ENCODE measurements around the gene STRADB.
"Not testable (repeated sequence)": the region's sequence is repeated elsewhere in the genome, so short reads cannot be mapped to it uniquely, and the experiment has no call there.

The STRADB gene

GRCh38 chr2:201432038-201432620, 19.4 kb upstream of the STRADB start:
- DNase-seq, result no peak

GRCh38 chr2:201432621-201433393, 18.7 kb upstream of the STRADB start:
- no peak for DNase-seq

- DNase-seq, result no peak
Observed at GRCh38 chr2:201433394-201433995, 18.0 kb upstream of the STRADB start.

- DNase-seq, result no peak
Observed at GRCh38 chr2:201436141-201436540, 15.4 kb upstream of the STRADB start.

GRCh38 chr2:201439336-201439922, 12.1 kb upstream of the STRADB start:
- not testable (repeated sequence) for DNase-seq

GRCh38 chr2:201440182-201440581, 11.4 kb upstream of the STRADB start:
- no peak for DNase-seq

GRCh38 chr2:201441409-201441808, 10.1 kb upstream of the STRADB start:
- DNase-seq, result no peak

- DNase-seq, result no peak
Observed at GRCh38 chr2:201444746-201445465, 6.6 kb upstream of the STRADB start.

GRCh38 chr2:201447086-201447485, 4.5 kb upstream of the STRADB start:
- DNase-seq, result no peak

- no peak for DNase-seq
Observed at GRCh38 chr2:201448061-201448460, 3.5 kb upstream of the STRADB start.

GRCh38 chr2:201448701-201449100, 2.8 kb upstream of the STRADB start:
- DNase-seq, result no peak

- no peak for DNase-seq
Observed at GRCh38 chr2:201450954-201451291, 617 bp upstream of the STRADB start.

GRCh38 chr2:201452058-201452921, 750 bp downstream of the STRADB start:
- DNase-seq, result no peak

- no peak for DNase-seq
Observed at GRCh38 chr2:201452922-201453643, 1.5 kb downstream of the STRADB start.

- DNase-seq, result no peak
Observed at GRCh38 chr2:201458381-201458780, 6.8 kb downstream of the STRADB start.

GRCh38 chr2:201460532-201460931, 9.0 kb downstream of the STRADB start:
- no peak for DNase-seq

GRCh38 chr2:201464547-201464946, 13.0 kb downstream of the STRADB start:
- DNase-seq, result no peak

GRCh38 chr2:201465524-201465971, 14.0 kb downstream of the STRADB start:
- no peak for DNase-seq

GRCh38 chr2:201466050-201466675, 14.6 kb downstream of the STRADB start:
- DNase-seq, result no peak

- DNase-seq, result no peak
Observed at GRCh38 chr2:201467666-201468065, 16.1 kb downstream of the STRADB start.

All from T1000 (cell line).